ENCODE results near the gene MRM1. TPM values are rescaled to one million over a fixed set of nuclear protein-coding genes. Genes with fewer than 3 reads are reported as not detected.
A peak's percentile ranks its signal among the peaks of the same experiment; 100 is the strongest.
"Not testable (repeated sequence)": the region's sequence is repeated elsewhere in the genome, so short reads cannot be mapped to it uniquely, and the experiment has no call there.

Gene MRM1
- total RNA-seq, 1 donor from 2014 or later, result 6.6 TPM

- peak; percentile 27 for DNase-seq
Measured at GRCh38 chr17:36602030-36602748, 806 bp downstream of the MRM1 start.

- DNase-seq, result peak; percentile 79
Measured at GRCh38 chr17:36602924-36603384, 1.6 kb downstream of the MRM1 start.

- not testable (repeated sequence) for DNase-seq
Measured at GRCh38 chr17:36605028-36605427, 3.6 kb downstream of the MRM1 start.

- DNase-seq, result no peak
Measured at GRCh38 chr17:36608280-36608679, 6.9 kb downstream of the MRM1 start.

GRCh38 chr17:36608794-36609497, 7.6 kb downstream of the MRM1 start:
- peak; percentile 68 for DNase-seq

- no peak for DNase-seq
Measured at GRCh38 chr17:36609498-36609862, 8.1 kb downstream of the MRM1 start.

GRCh38 chr17:36610474-36610873, 9.1 kb downstream of the MRM1 start:
- no peak for DNase-seq

GRCh38 chr17:36611345-36612072, 10.1 kb downstream of the MRM1 start:
- no peak for DNase-seq

GRCh38 chr17:36612323-36612722, 10.9 kb downstream of the MRM1 start:
- no peak for DNase-seq

- DNase-seq, result no peak
Measured at GRCh38 chr17:36613155-36613554, 11.8 kb downstream of the MRM1 start.

GRCh38 chr17:36614081-36614480, 12.7 kb downstream of the MRM1 start:
- DNase-seq, result no peak

GRCh38 chr17:36614933-36615332, 13.6 kb downstream of the MRM1 start:
- DNase-seq, result no peak

GRCh38 chr17:36616061-36617029, 15.0 kb downstream of the MRM1 start:
- DNase-seq, result no peak

- DNase-seq, result no peak
Measured at GRCh38 chr17:36617773-36618172, 16.4 kb downstream of the MRM1 start.

GRCh38 chr17:36623281-36623680, 21.9 kb downstream of the MRM1 start:
- no peak for DNase-seq

GRCh38 chr17:36625188-36625587, 23.8 kb downstream of the MRM1 start:
- DNase-seq, result no peak

GRCh38 chr17:36627101-36627500, 25.7 kb downstream of the MRM1 start:
- DNase-seq, result no peak

GRCh38 chr17:36628576-36628975, 27.2 kb downstream of the MRM1 start:
- no peak for DNase-seq

GRCh38 chr17:36629252-36629847, 28.0 kb downstream of the MRM1 start:
- peak; percentile 85 for DNase-seq

- DNase-seq, result no peak
Measured at GRCh38 chr17:36629970-36630502, 28.7 kb downstream of the MRM1 start.

GRCh38 chr17:36631022-36631421, 29.6 kb downstream of the MRM1 start:
- no peak for DNase-seq

All from dermis blood vessel endothelial cell (primary cell).